Measurements from ENCODE around the gene SLC43A2. TPM values are rescaled to one million over a fixed set of nuclear protein-coding genes. Genes with fewer than 3 reads are reported as not detected.
"Not testable (repeated sequence)": the region's sequence is repeated elsewhere in the genome, so short reads cannot be mapped to it uniquely, and the experiment has no call there.

Gene SLC43A2
- total RNA-seq, 1 donor from 2014 or later: 44.6 TPM

- ATAC-seq (no peak), DNase-seq (no peak)
- no peaks in the 10 kb centered on the region for H3K9me3 ChIP-seq
- H3K27ac ChIP-seq: no peak overlapping the region
- no peaks in the 10 kb centered on the region for H3K4me1 ChIP-seq
- H3K27me3 ChIP-seq (ENCODE audit: low read depth): no peaks in the 10 kb centered on the region
- no peak for TF ChIP-seq CTCF (IDR thresholded peaks at IDR 0.05)
- no peak overlapping the region for H3K4me3 ChIP-seq
- intact Hi-C loops (cut with DNase I): no loop called here
- H3K36me3 ChIP-seq: peaks cover 96% of the 10 kb centered on the region
These were observed 94.8 kb downstream of the SLC43A2 start for GRCh38 chr17:1533661-1534325.

GRCh38 chr17:1532836-1533602, 95.6 kb downstream of the SLC43A2 start:
- TF ChIP-seq CTCF (IDR thresholded peaks at IDR 0.05): peak; percentile 29
- no peak for DNase-seq
- peaks cover 95% of the 10 kb centered on the region for H3K36me3 ChIP-seq
- no peaks in the 10 kb centered on the region for H3K27me3 ChIP-seq (ENCODE audit: low read depth)
- ATAC-seq: peak; percentile 48 to 64
- no peak overlapping the region for H3K27ac ChIP-seq
- intact Hi-C loops (cut with DNase I): no loop called here
- no peaks in the 10 kb centered on the region for H3K9me3 ChIP-seq
- H3K4me1 ChIP-seq: no peaks in the 10 kb centered on the region
- no peak overlapping the region for H3K4me3 ChIP-seq

DNA sequence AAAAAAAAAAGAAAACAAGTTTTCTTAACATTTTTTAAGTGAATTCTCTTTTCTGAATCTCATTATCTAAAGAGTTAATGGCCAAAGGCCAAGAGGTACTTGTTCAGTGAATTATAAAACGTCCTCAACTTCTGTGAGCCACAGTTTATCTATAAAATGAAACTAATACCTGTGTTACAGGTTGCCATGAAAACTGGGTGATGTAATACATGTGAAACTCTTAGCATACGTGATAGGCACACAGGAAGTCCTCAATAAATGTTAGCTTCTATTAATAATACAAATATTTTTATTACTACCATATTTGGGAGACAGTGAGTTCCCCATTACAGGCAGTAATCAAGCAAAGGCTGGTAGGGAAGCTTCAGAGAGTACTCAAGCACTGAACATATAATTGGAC, 98.8 kb downstream of the SLC43A2 start:
- no peak for TF ChIP-seq CTCF (IDR thresholded peaks at IDR 0.05)
- Histone ChIP-seq H3K27ac (no peak overlapping the region), H3K27me3 (ENCODE audit: low read depth) (no peaks in the 10 kb centered on the region), H3K36me3 (peaks cover 97% of the 10 kb centered on the region), H3K4me3 (no peak overlapping the region), H3K9me3 (no peaks in the 10 kb centered on the region), H3K4me1 (no peaks in the 10 kb centered on the region)
- ATAC-seq (peak in 1 of 2 donors; percentile 56), DNase-seq (no peak)
- intact Hi-C loops (cut with DNase I): no loop called here

DNA sequence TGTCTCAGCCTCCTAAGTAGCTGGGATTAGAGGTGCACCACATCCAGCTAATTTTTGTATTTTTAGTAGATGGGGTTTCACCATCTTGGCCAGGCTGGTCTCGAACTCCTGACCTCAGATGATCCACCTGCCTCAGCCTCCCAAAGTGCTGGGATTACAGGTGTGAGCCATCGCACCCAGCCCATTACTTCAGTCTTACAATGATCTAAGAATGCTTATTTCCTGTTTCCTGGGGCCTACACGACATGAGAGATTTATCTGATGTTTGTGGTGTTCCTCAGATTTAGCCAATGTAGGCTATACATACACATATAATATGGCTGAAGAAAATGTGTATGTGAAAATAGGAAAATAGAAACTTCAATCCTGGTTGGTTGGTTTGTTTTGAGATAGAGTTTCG, 101.8 kb downstream of the SLC43A2 start:
- intact Hi-C loops (cut with DNase I); ATAC-seq; H3K27me3 ChIP-seq (ENCODE audit: low read depth); DNase-seq; H3K9me3 ChIP-seq; H3K4me1 ChIP-seq; H3K27ac ChIP-seq; H3K4me3 ChIP-seq: not testable (repeated sequence)
- H3K36me3 ChIP-seq: peaks cover 92% of the 10 kb centered on the region

DNA sequence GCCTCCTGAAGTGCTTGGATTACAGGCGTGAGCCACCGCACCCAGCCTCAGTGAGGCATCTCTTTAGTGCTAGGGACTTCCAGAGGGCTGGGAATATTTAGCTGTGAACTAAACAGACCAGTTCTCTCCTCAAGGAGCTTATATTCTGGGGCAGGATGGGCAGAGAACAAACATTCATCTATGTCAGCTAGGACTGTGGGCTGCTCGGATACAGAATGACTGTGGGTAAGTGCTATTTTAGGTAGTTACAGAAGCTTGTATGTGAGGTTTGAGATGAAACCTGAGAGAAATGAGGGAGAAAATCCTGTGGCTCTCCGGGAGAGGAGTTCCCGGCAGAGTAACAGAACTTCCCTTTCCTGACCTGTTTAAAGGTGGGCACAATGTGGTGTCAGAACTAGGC, 106.0 kb downstream of the SLC43A2 start:
- no peak for TF ChIP-seq CTCF (IDR thresholded peaks at IDR 0.05)
- no peak for DNase-seq
- H3K27me3 ChIP-seq (ENCODE audit: low read depth): no peaks in the 10 kb centered on the region
- no peak overlapping the region for H3K4me3 ChIP-seq
- peaks cover 3% of the 10 kb centered on the region for H3K4me1 ChIP-seq
- no peaks in the 10 kb centered on the region for H3K9me3 ChIP-seq
- H3K27ac ChIP-seq: no peak overlapping the region
- ATAC-seq: no peak
- peaks cover 82% of the 10 kb centered on the region for H3K36me3 ChIP-seq
- intact Hi-C loops (cut with DNase I): no loop called here

GRCh38 chr17:1521086-1521640, 107.5 kb downstream of the SLC43A2 start:
- Histone ChIP-seq H3K27ac (no peak overlapping the region), H3K27me3 (ENCODE audit: low read depth) (no peaks in the 10 kb centered on the region), H3K4me1 (peaks cover 8% of the 10 kb centered on the region), H3K36me3 (peaks cover 69% of the 10 kb centered on the region), H3K4me3 (no peak overlapping the region), H3K9me3 (no peaks in the 10 kb centered on the region)
- no peak for DNase-seq
- intact Hi-C loops (cut with DNase I): no loop called here
- TF ChIP-seq CTCF (IDR thresholded peaks at IDR 0.05): no peak
- no peak for ATAC-seq

Measured in lower lobe of right lung (tissue), 2 donors.